ENCODE measurements around the gene FNBP1. TPM values are rescaled to one million over a fixed set of nuclear protein-coding genes. Genes with fewer than 3 reads are reported as not detected.

The FNBP1 gene
- total and polyA plus RNA-seq, 2 experiments from 2014 or later = 26.6 to 28.8 TPM

DNA sequence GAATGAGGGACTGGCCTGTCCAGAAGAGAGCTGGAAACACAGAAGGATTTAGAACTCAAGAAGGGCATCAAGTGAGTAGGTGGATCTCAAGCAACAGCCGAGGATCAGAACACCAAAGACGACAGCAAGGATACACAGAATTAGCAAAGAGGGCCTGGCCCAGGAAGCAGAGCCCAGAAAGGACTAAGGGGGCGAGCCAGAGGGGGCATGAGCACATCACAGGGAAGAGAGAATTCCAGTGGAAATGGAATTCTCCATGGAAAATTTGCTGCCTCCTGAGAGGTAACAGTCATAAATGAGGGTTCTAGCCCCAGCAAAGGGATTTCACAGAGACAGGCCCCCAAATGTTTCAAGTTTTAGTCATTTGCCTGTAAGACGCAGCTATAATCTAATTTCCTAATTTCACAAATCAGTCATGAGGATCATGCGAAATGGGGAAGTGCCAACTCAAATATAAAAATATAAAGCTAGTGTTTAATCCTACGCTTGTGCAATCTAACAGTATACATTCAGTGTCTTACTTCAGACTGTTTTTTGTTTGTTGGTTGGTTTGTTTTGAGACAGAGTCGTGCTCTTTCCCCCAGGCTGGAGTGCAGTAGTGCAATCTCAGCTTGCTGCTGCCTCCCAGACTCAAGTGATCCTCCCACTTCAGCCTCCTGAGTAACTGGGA lies 46.7 kb downstream of the FNBP1 start (continued):
- TF ChIP-seq, protein P1, sequence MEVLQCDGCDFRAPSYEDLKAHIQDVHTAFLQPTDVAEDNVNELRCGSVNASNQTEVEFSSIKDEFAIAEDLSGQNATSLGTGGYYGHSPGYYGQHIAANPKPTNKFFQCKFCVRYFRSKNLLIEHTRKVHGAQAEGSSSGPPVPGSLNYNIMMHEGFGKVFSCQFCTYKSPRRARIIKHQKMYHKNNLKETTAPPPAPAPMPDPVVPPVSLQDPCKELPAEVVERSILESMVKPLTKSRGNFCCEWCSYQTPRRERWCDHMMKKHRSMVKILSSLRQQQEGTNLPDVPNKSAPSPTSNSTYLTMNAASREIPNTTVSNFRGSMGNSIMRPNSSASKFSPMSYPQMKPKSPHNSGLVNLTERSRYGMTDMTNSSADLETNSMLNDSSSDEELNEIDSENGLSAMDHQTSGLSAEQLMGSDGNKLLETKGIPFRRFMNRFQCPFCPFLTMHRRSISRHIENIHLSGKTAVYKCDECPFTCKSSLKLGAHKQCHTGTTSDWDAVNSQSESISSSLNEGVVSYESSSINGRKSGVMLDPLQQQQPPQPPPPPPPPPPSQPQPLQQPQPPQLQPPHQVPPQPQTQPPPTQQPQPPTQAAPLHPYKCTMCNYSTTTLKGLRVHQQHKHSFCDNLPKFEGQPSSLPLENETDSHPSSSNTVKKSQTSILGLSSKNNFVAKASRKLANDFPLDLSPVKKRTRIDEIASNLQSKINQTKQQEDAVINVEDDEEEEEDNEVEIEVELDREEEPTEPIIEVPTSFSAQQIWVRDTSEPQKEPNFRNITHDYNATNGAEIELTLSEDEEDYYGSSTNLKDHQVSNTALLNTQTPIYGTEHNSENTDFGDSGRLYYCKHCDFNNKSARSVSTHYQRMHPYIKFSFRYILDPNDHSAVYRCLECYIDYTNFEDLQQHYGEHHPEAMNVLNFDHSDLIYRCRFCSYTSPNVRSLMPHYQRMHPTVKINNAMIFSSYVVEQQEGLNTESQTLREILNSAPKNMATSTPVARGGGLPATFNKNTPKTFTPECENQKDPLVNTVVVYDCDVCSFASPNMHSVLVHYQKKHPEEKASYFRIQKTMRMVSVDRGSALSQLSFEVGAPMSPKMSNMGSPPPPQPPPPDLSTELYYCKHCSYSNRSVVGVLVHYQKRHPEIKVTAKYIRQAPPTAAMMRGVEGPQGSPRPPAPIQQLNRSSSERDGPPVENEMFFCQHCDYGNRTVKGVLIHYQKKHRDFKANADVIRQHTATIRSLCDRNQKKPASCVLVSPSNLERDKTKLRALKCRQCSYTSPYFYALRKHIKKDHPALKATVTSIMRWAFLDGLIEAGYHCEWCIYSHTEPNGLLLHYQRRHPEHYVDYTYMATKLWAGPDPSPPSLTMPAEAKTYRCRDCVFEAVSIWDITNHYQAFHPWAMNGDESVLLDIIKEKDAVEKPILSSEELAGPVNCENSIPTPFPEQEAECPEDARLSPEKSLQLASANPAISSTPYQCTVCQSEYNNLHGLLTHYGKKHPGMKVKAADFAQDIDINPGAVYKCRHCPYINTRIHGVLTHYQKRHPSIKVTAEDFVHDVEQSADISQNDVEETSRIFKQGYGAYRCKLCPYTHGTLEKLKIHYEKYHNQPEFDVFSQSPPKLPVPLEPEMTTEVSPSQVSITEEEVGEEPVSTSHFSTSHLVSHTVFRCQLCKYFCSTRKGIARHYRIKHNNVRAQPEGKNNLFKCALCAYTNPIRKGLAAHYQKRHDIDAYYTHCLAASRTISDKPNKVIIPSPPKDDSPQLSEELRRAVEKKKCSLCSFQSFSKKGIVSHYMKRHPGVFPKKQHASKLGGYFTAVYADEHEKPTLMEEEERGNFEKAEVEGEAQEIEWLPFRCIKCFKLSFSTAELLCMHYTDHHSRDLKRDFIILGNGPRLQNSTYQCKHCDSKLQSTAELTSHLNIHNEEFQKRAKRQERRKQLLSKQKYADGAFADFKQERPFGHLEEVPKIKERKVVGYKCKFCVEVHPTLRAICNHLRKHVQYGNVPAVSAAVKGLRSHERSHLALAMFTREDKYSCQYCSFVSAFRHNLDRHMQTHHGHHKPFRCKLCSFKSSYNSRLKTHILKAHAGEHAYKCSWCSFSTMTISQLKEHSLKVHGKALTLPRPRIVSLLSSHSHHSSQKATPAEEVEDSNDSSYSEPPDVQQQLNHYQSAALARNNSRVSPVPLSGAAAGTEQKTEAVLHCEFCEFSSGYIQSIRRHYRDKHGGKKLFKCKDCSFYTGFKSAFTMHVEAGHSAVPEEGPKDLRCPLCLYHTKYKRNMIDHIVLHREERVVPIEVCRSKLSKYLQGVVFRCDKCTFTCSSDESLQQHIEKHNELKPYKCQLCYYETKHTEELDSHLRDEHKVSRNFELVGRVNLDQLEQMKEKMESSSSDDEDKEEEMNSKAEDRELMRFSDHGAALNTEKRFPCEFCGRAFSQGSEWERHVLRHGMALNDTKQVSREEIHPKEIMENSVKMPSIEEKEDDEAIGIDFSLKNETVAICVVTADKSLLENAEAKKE (CRISPR knock-in tag; IDR thresholded peaks at IDR 0.05) = no peak
- TF ChIP-seq ETS1 (IDR thresholded peaks at IDR 0.05) (no peak), POLR2AphosphoS5 (IDR thresholded peaks at IDR 0.05; ENCODE audit: low read depth) (no peak), EZH2 (IDR thresholded peaks at IDR 0.05; ENCODE audit: low read depth, unreplicated experiment) (no peak), ZNF331 (CRISPR knock-in tag; IDR thresholded peaks at IDR 0.05; ENCODE audit: low read depth) (no peak)
- TF ChIP-seq, protein P2, sequence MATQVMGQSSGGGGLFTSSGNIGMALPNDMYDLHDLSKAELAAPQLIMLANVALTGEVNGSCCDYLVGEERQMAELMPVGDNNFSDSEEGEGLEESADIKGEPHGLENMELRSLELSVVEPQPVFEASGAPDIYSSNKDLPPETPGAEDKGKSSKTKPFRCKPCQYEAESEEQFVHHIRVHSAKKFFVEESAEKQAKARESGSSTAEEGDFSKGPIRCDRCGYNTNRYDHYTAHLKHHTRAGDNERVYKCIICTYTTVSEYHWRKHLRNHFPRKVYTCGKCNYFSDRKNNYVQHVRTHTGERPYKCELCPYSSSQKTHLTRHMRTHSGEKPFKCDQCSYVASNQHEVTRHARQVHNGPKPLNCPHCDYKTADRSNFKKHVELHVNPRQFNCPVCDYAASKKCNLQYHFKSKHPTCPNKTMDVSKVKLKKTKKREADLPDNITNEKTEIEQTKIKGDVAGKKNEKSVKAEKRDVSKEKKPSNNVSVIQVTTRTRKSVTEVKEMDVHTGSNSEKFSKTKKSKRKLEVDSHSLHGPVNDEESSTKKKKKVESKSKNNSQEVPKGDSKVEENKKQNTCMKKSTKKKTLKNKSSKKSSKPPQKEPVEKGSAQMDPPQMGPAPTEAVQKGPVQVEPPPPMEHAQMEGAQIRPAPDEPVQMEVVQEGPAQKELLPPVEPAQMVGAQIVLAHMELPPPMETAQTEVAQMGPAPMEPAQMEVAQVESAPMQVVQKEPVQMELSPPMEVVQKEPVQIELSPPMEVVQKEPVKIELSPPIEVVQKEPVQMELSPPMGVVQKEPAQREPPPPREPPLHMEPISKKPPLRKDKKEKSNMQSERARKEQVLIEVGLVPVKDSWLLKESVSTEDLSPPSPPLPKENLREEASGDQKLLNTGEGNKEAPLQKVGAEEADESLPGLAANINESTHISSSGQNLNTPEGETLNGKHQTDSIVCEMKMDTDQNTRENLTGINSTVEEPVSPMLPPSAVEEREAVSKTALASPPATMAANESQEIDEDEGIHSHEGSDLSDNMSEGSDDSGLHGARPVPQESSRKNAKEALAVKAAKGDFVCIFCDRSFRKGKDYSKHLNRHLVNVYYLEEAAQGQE (IDR thresholded peaks at IDR 0.05; ENCODE audit: unreplicated experiment) = no peak
